BJ (cell line): ENCODE data around the gene TUFT1. TPM values are rescaled to one million over a fixed set of nuclear protein-coding genes. Genes with fewer than 3 reads are reported as not detected.

Source experiments
- CTCF ChIA-PET: fragments of 350-600 bp; formaldehyde crosslinking; extraction: SDS; loops from one replicate; lab custom pipeline; 2021; ENCODE audit warnings: antibody characterized with exemption, inconsistent platforms; lab: Yijun Ruan, JAX
- POLR2A ChIA-PET: fragments of 300-600 bp; sonication (Branson Sonifier 250); formaldehyde crosslinking; extraction: SDS; loops from one replicate; lab custom pipeline; 2021; ENCODE audit warnings: antibody characterized with exemption; lab: Charles Lee
- DNase-seq: peaks from one replicate; pipeline ENCODE4 v3.0.0-alpha.2; 2011; ENCODE audit warnings: low read depth
- H3K27me3 ChIP-seq: 2 replicates; pipeline ENCODE4 v1.6.0; 2011; ENCODE audit warnings: low read length; ENCODE audit not compliant: control insufficient read depth, insufficient read depth
- H3K36me3 ChIP-seq: 2 replicates; pipeline ENCODE4 v1.5.1; 2011; ENCODE audit warnings: low read length; ENCODE audit not compliant: control insufficient read depth, insufficient read depth
- H3K4me3 ChIP-seq: 2 replicates; pipeline ENCODE4 v1.5.1; 2011; ENCODE audit warnings: low read depth, mild to moderate bottlenecking, control low read depth, low read length
- polyA plus RNA-seq: library from polyadenylated mRNA; depleted of rRNA; stranded (reverse); fragments of >200 nt; gene quantifications from 2 replicates; pipeline ENCODE4 v1.2.3, GENCODE V29; 2011
- TF ChIP-seq, protein P1 (sequence below): IDR thresholded peaks from 2 replicates; pipeline ENCODE4 v1.5.1; 2011; ENCODE audit warnings: low read depth, mild to moderate bottlenecking, control low read depth, inconsistent platforms, low read length, moderate library complexity; ENCODE audit not compliant: insufficient read depth

TUFT1 gene
- polyA plus RNA-seq, 1 experiment: 14.3 TPM

DNA sequence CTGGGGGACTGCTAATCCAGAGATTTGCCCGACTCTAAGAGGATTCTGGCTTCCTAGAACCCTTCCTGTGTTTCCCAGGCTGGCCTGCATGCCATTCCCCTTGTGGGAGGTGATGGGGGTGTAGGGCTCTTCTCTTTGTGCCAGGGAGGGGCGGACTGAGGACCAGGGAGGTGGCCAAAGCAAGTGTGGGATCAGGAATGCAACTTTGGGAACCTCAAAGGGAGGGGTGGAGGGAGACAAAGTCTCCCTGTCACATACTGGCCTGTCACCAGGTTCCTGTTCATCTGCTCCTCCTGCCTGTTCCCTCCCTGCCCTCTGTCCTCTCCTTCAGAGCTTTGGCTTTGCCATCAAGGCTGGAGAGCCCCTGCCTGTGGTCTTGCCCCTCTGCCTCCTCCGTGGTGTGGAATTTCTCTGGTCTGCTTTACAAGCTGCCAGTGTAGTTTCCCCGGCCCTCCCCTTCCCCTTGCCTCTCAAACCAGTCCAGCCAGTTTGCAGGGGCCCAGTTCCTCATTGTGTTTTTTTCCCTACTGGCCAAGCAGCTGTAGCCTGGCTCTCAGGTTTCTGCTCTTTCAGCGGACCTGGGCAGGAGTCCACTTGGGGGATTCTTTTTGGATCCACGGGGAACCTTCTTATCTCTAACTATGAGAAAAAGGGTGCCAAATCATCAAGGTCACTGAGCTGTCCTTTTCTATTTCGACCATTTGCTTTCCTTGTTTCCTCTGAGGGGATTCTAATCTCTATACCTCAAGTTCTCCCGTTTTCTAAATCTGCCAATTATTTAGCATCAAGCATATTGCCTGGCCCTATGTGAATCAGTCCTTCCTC lies 27.1 kb upstream of the TUFT1 start:
- Histone ChIP-seq H3K27me3 (peaks cover 19% of the 10 kb centered on the region), H3K36me3 (no peaks in the 10 kb centered on the region), H3K4me3 (no peak overlapping the region)
- POLR2A ChIA-PET: no interaction called here
- CTCF ChIA-PET: no interaction called here
- no peak for DNase-seq
- TF ChIP-seq, protein P1, sequence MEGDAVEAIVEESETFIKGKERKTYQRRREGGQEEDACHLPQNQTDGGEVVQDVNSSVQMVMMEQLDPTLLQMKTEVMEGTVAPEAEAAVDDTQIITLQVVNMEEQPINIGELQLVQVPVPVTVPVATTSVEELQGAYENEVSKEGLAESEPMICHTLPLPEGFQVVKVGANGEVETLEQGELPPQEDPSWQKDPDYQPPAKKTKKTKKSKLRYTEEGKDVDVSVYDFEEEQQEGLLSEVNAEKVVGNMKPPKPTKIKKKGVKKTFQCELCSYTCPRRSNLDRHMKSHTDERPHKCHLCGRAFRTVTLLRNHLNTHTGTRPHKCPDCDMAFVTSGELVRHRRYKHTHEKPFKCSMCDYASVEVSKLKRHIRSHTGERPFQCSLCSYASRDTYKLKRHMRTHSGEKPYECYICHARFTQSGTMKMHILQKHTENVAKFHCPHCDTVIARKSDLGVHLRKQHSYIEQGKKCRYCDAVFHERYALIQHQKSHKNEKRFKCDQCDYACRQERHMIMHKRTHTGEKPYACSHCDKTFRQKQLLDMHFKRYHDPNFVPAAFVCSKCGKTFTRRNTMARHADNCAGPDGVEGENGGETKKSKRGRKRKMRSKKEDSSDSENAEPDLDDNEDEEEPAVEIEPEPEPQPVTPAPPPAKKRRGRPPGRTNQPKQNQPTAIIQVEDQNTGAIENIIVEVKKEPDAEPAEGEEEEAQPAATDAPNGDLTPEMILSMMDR: no peak

DNA sequence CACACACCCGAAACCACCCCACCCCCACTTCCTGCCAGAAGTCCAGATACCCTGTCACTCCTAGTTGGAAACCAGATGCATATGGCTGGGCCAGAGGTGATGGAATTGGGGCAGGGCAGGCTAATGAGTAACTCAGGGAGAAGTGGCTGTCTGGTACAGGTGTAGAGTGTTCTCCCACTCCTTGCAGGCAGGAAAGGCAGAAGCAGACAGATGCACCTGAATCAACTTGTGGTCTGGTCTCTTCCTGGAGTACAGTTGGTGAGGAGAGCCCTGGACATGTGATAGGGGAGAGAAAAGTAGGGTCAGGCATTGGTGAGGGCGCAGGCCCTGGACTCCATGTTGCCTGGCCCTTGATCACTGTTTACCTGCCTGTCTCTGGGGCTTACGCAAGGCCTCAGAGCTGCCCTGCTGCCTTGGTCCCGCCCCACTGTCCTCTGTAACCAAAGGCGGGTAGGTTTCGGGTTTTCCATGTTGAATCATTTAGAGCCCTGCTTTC lies 26.4 kb upstream of the TUFT1 start:
- ChIA-PET CTCF (interaction anchor here (0.6 kb wide), 1 partner anchor 11 kb away, joined by 3 read pairs; no protein-coding TSS in a partner anchor), POLR2A (no interaction called here)
- H3K27me3 ChIP-seq: peaks cover 19% of the 10 kb centered on the region
- no peak for DNase-seq
- H3K36me3 ChIP-seq: no peaks in the 10 kb centered on the region
- H3K4me3 ChIP-seq: no peak overlapping the region
- TF ChIP-seq, protein P1: no peak

DNA sequence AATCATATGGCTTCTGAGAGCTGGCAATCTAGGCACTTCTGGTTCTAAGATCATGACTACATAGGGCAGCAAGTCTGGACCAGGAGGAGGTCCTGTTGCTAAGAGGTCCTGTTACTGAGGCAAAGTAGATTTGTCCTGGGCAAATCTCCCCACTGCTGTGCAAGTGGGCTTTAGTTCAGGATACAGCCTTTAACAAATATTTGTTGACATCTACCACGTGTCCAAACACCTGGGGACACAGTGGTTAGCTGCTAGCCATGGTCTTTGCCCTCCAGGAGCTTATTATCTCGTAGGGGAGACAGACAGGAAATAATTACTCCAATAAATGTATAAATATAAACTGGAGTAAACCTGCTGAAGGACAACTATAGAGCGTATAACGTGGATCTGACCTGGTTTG lies 25.7 kb upstream of the TUFT1 start:
- ChIA-PET POLR2A (no interaction called here), CTCF (interaction anchor here (0.6 kb wide), 1 partner anchor 12 kb away, joined by 3 read pairs; no protein-coding TSS in a partner anchor)
- Histone ChIP-seq H3K36me3 (no peaks in the 10 kb centered on the region), H3K4me3 (no peak overlapping the region), H3K27me3 (peaks cover 19% of the 10 kb centered on the region)
- TF ChIP-seq, protein P1: no peak
- DNase-seq: no peak

DNA sequence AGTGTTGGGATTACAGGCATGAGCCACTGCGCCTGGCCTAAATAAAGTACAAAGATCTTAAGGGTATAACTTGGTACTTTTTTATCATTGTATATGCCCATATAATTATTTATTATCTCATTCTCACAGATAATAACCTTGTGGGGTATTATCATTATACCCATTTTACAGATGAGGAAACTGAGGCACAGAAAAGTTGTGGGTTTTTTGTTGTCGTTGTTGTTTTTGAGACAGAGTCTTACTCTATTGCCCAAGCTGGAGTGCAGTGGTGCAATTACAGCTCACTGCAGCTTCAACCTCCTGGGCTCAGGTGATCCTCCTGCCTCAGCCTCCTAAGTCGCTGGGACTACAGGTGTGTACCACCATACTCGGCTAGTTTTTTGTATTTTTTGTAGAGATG lies 24.8 kb upstream of the TUFT1 start:
- POLR2A ChIA-PET: no interaction called here
- H3K27me3 ChIP-seq: peaks cover 18% of the 10 kb centered on the region
- CTCF ChIA-PET: no interaction called here
- H3K4me3 ChIP-seq: no peak overlapping the region
- H3K36me3 ChIP-seq: no peaks in the 10 kb centered on the region
- DNase-seq: no peak
- TF ChIP-seq, protein P1: no peak

DNA sequence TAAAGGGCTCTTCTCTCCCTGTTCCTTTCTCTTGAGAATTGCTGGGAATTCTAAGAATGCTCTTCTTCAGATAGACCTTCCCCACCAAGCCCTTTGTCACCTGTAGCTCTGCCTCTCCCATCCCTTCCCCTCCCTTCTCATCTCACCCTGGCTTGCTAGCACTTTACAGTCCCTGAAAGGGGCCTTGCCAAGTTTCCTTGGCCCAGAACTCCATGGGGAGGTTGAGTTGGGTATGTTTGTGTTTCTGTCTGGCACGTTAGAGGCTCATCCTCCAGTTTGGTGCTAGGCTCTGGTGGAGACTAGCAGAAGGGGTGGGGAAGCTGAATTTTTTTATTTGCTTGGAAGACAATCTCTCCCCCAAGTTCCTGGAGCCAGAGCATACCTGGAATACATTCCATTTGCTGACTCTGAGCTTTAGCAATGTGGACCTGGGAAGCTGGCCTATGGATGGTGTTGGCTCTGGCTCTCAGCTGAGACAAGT lies 24.0 kb upstream of the TUFT1 start:
- Histone ChIP-seq H3K36me3 (no peaks in the 10 kb centered on the region), H3K27me3 (peaks cover 15% of the 10 kb centered on the region), H3K4me3 (no peak overlapping the region)
- TF ChIP-seq, protein P1: no peak
- ChIA-PET POLR2A (no interaction called here), CTCF (no interaction called here)
- DNase-seq: no peak
